ENCODE data around the gene OSBPL7.
A peak's percentile ranks its signal among the peaks of the same experiment; 100 is the strongest.

OSBPL7 gene

DNA sequence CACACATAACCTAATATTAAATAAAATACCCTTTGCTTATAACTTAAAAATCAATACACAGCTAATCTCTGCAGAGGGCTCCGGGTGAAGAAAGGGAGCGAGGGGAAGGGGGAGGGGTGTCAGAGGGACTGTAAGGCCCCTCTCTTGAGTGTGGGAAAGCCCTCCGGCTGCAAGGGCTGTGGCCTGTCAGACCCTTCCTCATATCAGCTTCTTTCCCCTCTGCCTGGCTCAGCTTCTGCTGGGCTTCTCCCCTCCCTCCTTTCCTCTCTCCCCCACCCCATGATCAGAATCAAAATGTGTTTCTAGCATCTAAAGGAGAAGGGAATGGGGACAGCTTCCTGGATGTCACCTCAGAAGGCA is 24.1 kb upstream of the OSBPL7 start:
- no CpG with 5 or more reads among the region's 3 CpGs for WGBS (ENCODE audit: extremely low coverage, insufficient coverage, low lambda C conversion rate)
- peak overlapping the region; percentile 52 for H3K23ac ChIP-seq (ENCODE audit: low read length)

DNA sequence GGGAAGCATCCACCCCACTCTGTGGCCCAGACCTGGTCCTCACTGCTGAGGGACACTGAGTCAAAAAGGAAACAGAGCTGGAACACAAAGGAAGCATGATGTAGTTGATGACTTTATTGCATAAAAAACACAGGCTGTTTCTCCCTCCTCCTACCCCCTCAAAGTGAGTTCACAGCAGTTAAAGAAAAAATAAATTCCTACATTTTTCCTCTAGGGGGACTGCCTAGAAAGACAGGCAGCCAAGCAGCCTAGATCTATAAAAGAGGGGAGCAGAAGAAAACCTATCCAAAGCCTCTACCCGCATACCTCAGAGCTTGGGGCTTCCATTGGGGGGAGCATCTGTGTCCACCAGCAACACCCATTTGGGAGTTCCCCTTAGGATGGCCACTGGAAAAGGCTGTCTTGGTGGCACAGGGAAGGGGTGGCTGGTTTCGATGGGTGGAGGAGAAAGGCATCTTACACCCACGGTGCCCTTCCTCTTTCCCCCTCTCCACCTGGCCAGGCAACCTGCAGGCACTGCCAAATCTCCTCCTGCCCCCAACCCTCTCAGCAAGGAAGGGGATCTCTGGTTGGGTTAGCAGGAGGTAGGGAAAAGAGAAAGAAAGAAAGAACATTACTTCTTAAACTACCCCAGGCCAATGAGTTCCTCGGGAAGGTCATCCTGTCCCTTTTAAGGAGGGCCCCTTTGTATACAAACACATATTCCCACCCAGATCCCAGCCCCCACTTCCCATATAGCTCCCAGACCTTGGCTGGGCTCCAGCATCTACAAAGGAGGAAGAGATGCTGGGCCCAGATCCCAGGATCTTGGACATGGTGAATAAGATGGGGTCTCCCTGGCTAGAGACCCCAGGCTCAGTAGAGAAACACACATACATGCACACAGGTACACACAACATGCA is 23.5 kb upstream of the OSBPL7 start:
- Histone ChIP-seq H3K79me1 (ENCODE audit: low read length) (peaks cover 8% of the 10 kb centered on the region), H3K36me3 (ENCODE audit: control insufficient read depth, insufficient read depth, low read length) (no peaks in the 10 kb centered on the region), H3K56ac (ENCODE audit: low read length) (peak overlapping the region; percentile 50), H3K79me2 (ENCODE audit: control insufficient read depth, insufficient read depth, low read length) (peaks cover 7% of the 10 kb centered on the region), H3K9ac (ENCODE audit: low read length) (peak overlapping the region; percentile 9), H2BK15ac (replicated peaks; ENCODE audit: low read depth) (no peak overlapping the region), H4K5ac (ENCODE audit: low read length) (no peak overlapping the region), H2AK5ac (ENCODE audit: low read length) (no peak overlapping the region), H3K18ac (ENCODE audit: low read length) (no peak overlapping the region), H3K4me3 (ENCODE audit: low read length) (no peak overlapping the region), H2BK120ac (ENCODE audit: low read depth, low read length) (no peak overlapping the region), H3K27ac (ENCODE audit: low read depth, low read length) (no peak overlapping the region), H3K27me3 (ENCODE audit: insufficient read depth, low read length, poor library complexity) (no peaks in the 10 kb centered on the region), H4K8ac (ENCODE audit: low read depth, low read length) (no peak overlapping the region), H2BK5ac (ENCODE audit: low read length) (no peak overlapping the region), H3K4me2 (ENCODE audit: low read length) (no peak overlapping the region), H3K4ac (ENCODE audit: low read depth, low read length) (no peak overlapping the region), H3K23ac (ENCODE audit: low read length) (no peak overlapping the region), H3K4me1 (ENCODE audit: control insufficient read depth, low read depth, low read length) (peaks cover 11% of the 10 kb centered on the region)
- no peak for DNase-seq
- no CpG with 5 or more reads among the region's 4 CpGs for WGBS (ENCODE audit: extremely low coverage, insufficient coverage, low lambda C conversion rate)

More for the DNA sequence above, 24.1 kb upstream of the OSBPL7 start:
- Histone ChIP-seq H2AK5ac (ENCODE audit: low read length) (no peak overlapping the region), H3K36me3 (ENCODE audit: control insufficient read depth, insufficient read depth, low read length) (no peaks in the 10 kb centered on the region), H3K4me3 (ENCODE audit: low read length) (no peak overlapping the region), H3K56ac (ENCODE audit: low read length) (peak overlapping the region; percentile 43), H3K79me1 (ENCODE audit: low read length) (peaks cover 6% of the 10 kb centered on the region), H2BK15ac (replicated peaks; ENCODE audit: low read depth) (no peak overlapping the region), H4K5ac (ENCODE audit: low read length) (no peak overlapping the region), H3K4me1 (ENCODE audit: control insufficient read depth, low read depth, low read length) (peaks cover 14% of the 10 kb centered on the region), H3K9ac (ENCODE audit: low read length) (peak overlapping the region; percentile 1), H3K4ac (ENCODE audit: low read depth, low read length) (no peak overlapping the region), H3K4me2 (ENCODE audit: low read length) (no peak overlapping the region), H3K27me3 (ENCODE audit: insufficient read depth, low read length, poor library complexity) (no peaks in the 10 kb centered on the region), H2BK5ac (ENCODE audit: low read length) (no peak overlapping the region), H3K18ac (ENCODE audit: low read length) (no peak overlapping the region), H2BK120ac (ENCODE audit: low read depth, low read length) (no peak overlapping the region), H4K8ac (ENCODE audit: low read depth, low read length) (no peak overlapping the region), H3K27ac (ENCODE audit: low read depth, low read length) (no peak overlapping the region), H3K79me2 (ENCODE audit: control insufficient read depth, insufficient read depth, low read length) (peaks cover 11% of the 10 kb centered on the region)
- no peak for DNase-seq

DNA sequence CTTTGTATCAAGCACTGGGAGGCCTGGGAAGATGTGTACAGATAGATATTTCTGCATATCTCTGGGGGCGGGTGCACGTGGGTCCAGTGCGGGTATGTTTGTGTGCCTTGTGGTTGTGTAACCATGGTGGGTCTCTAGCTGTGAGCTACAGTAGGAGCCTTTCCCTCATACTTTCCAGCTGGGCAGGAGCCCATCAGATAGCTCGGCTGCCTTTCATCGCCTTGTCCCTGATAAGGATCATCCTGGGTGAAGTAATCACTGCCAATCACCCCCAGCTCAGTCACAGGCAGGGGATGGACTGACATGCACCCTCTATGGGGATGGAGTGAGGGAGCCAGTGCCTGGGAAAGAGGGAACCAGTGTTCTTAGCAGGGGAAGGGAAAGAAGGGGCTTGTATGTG is 22.6 kb upstream of the OSBPL7 start:
- no peak overlapping the region for H3K4me2 ChIP-seq (ENCODE audit: low read length)
- no peak overlapping the region for H3K18ac ChIP-seq (ENCODE audit: low read length)
- H4K8ac ChIP-seq (ENCODE audit: low read depth, low read length): no peak overlapping the region
- H3K4ac ChIP-seq (ENCODE audit: low read depth, low read length): no peak overlapping the region
- peak overlapping the region; percentile 8 for H3K9ac ChIP-seq (ENCODE audit: low read length)
- H3K56ac ChIP-seq (ENCODE audit: low read length): peak overlapping the region; percentile 53
- no peak overlapping the region for H2BK5ac ChIP-seq (ENCODE audit: low read length)
- H3K23ac ChIP-seq (ENCODE audit: low read length): no peak overlapping the region
- no peak overlapping the region for H4K5ac ChIP-seq (ENCODE audit: low read length)
- no peak overlapping the region for H3K27ac ChIP-seq (ENCODE audit: low read depth, low read length)
- no peak overlapping the region for H3K4me3 ChIP-seq (ENCODE audit: low read length)
- no CpG with 5 or more reads among the region's 5 CpGs for WGBS (ENCODE audit: extremely low coverage, insufficient coverage, low lambda C conversion rate)
- H3K79me1 ChIP-seq (ENCODE audit: low read length): peaks cover 8% of the 10 kb centered on the region
- DNase-seq: no peak
- no peaks in the 10 kb centered on the region for H3K27me3 ChIP-seq (ENCODE audit: insufficient read depth, low read length, poor library complexity)
- H2AK5ac ChIP-seq (ENCODE audit: low read length): no peak overlapping the region
- H3K79me2 ChIP-seq (ENCODE audit: control insufficient read depth, insufficient read depth, low read length): peaks cover 7% of the 10 kb centered on the region
- H2BK15ac ChIP-seq (replicated peaks; ENCODE audit: low read depth): no peak overlapping the region
- H3K4me1 ChIP-seq (ENCODE audit: control insufficient read depth, low read depth, low read length): peaks cover 11% of the 10 kb centered on the region
- no peaks in the 10 kb centered on the region for H3K36me3 ChIP-seq (ENCODE audit: control insufficient read depth, insufficient read depth, low read length)
- H2BK120ac ChIP-seq (ENCODE audit: low read depth, low read length): no peak overlapping the region

DNA sequence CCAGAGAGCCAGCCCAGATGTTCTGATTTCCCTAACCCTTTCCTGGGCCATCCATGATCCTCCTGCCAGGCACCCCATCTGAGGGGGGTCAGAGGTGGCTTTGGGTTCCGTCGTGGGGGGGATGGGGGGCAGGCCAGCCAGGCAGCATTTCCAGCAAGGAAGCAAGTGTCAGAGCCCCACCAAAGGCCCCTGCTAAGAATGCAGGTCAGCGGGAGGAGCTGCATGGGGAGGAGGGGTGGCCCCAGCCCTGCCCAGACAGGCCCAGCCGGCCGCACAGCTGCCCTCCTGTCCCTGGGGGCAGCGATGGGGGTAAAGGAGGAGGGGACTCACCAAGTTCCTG is 21.8 kb upstream of the OSBPL7 start:
- Histone ChIP-seq H3K4ac (ENCODE audit: low read depth, low read length) (no peak overlapping the region), H4K8ac (ENCODE audit: low read depth, low read length) (no peak overlapping the region), H3K4me2 (ENCODE audit: low read length) (no peak overlapping the region), H2BK15ac (replicated peaks; ENCODE audit: low read depth) (no peak overlapping the region), H3K4me1 (ENCODE audit: control insufficient read depth, low read depth, low read length) (peaks cover 9% of the 10 kb centered on the region), H2BK5ac (ENCODE audit: low read length) (no peak overlapping the region), H4K5ac (ENCODE audit: low read length) (no peak overlapping the region), H3K27me3 (ENCODE audit: insufficient read depth, low read length, poor library complexity) (no peaks in the 10 kb centered on the region), H2AK5ac (ENCODE audit: low read length) (no peak overlapping the region), H3K23ac (ENCODE audit: low read length) (no peak overlapping the region), H3K4me3 (ENCODE audit: low read length) (no peak overlapping the region), H3K79me1 (ENCODE audit: low read length) (peaks cover 6% of the 10 kb centered on the region), H3K27ac (ENCODE audit: low read depth, low read length) (no peak overlapping the region), H3K36me3 (ENCODE audit: control insufficient read depth, insufficient read depth, low read length) (no peaks in the 10 kb centered on the region), H3K79me2 (ENCODE audit: control insufficient read depth, insufficient read depth, low read length) (no peaks in the 10 kb centered on the region), H3K18ac (ENCODE audit: low read length) (no peak overlapping the region), H2BK120ac (ENCODE audit: low read depth, low read length) (no peak overlapping the region), H3K9ac (ENCODE audit: low read length) (peak overlapping the region; percentile 12), H3K56ac (ENCODE audit: low read length) (no peak overlapping the region)
- no CpG with 5 or more reads among the region's 6 CpGs for WGBS (ENCODE audit: extremely low coverage, insufficient coverage, low lambda C conversion rate)
- DNase-seq: no peak

DNA sequence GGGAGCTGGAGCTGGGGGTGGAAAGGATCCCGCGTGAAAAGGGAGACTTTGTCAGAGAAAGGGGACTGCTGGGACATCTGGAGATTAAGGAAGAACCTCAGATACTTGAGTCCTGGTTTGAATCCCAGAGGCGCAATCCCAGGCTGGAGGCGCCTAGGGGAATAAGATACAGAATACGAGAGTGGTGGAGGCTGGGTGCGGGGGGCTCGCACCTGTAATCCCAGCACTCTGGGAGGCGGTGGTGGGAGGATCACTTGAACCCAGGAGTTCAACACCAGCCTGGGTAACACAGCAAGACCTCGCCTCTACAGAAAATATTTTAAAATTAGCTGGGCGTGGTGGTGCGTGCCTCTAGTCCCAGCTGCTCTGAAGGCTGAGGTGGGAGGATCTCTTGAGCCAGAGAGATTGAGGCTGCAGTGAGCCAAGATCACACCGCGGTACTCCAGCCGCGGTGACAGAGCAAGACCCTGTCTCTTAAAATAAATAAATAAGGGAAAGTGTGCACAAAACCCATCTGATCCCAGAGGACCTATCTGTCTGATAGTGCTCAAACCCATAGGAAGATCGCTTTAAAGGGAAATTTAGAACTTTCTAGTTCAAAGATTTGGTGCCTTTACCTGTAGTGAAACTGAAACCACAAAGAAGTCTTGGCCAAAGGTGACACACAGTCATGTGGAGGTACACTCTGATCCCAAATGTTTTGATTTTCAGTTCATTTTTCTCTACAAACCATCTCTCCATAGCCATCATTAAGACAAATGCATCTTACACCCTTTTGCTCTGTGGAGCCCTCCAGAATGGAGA is 20.1 kb upstream of the OSBPL7 start:
- H2BK120ac ChIP-seq (ENCODE audit: low read depth, low read length): no peak overlapping the region
- H3K4me3 ChIP-seq (ENCODE audit: low read length): no peak overlapping the region

More for the DNA sequence above, 20.1 kb upstream of the OSBPL7 start:
- H2BK15ac ChIP-seq (replicated peaks; ENCODE audit: low read depth): no peak overlapping the region
- H3K79me1 ChIP-seq (ENCODE audit: low read length): peaks cover 6% of the 10 kb centered on the region
- no CpG with 5 or more reads among the region's 16 CpGs for WGBS (ENCODE audit: extremely low coverage, insufficient coverage, low lambda C conversion rate)
- peaks cover 9% of the 10 kb centered on the region for H3K4me1 ChIP-seq (ENCODE audit: control insufficient read depth, low read depth, low read length)
- no peak overlapping the region for H2AK5ac ChIP-seq (ENCODE audit: low read length)
- H3K4ac ChIP-seq (ENCODE audit: low read depth, low read length): peak overlapping the region; percentile 21
- H2BK5ac ChIP-seq (ENCODE audit: low read length): no peak overlapping the region
- H3K27ac ChIP-seq (ENCODE audit: low read depth, low read length): no peak overlapping the region
- no peak for DNase-seq
- H3K18ac ChIP-seq (ENCODE audit: low read length): no peak overlapping the region
- no peaks in the 10 kb centered on the region for H3K27me3 ChIP-seq (ENCODE audit: insufficient read depth, low read length, poor library complexity)
- H4K5ac ChIP-seq (ENCODE audit: low read length): no peak overlapping the region
- no peaks in the 10 kb centered on the region for H3K79me2 ChIP-seq (ENCODE audit: control insufficient read depth, insufficient read depth, low read length)
- peak overlapping the region; percentile 52 for H3K9ac ChIP-seq (ENCODE audit: low read length)
- no peak overlapping the region for H3K23ac ChIP-seq (ENCODE audit: low read length)
- peak overlapping the region; percentile 65 for H3K56ac ChIP-seq (ENCODE audit: low read length)
- no peaks in the 10 kb centered on the region for H3K36me3 ChIP-seq (ENCODE audit: control insufficient read depth, insufficient read depth, low read length)
- H4K8ac ChIP-seq (ENCODE audit: low read depth, low read length): peak overlapping the region; percentile 58
- no peak overlapping the region for H3K4me2 ChIP-seq (ENCODE audit: low read length)
